MM.1S (cell line): ENCODE results near the gene ASCL1.

ENCODE experiments used
- DNase-seq: peaks from one replicate; pipeline ENCODE4 v3.0.0-alpha.2; 2015
- H2AFZ ChIP-seq: fragments of 300-600 bp; sonication (generic); 2 replicates; pipeline ENCODE4 v1.6.0; 2016; ENCODE audit warnings: antibody characterized with exemption, low read length
- H3F3A ChIP-seq: fragments of 300-600 bp; sonication (generic); 2 replicates; pipeline ENCODE4 v1.6.1; 2016; ENCODE audit warnings: mild to moderate bottlenecking, antibody characterized with exemption, low read length, moderate library complexity, mixed read lengths; ENCODE audit not compliant: insufficient read depth
- H3K27ac ChIP-seq: fragments of 300-600 bp; sonication (generic); 2 replicates; pipeline ENCODE4 v1.5.1; 2016; ENCODE audit warnings: mild to moderate bottlenecking, low read length
- H3K27me3 ChIP-seq: fragments of 300-600 bp; sonication (generic); replicated peaks from 2 replicates; pipeline ENCODE4 v1.6.0; 2016; ENCODE audit warnings: low read length; ENCODE audit not compliant: insufficient read depth
- H3K36me3 ChIP-seq: fragments of 300-600 bp; sonication (generic); replicated peaks from 2 replicates; pipeline ENCODE4 v1.6.1; 2016; ENCODE audit warnings: mild to moderate bottlenecking, low read length, mixed read lengths; ENCODE audit not compliant: insufficient read depth
- H3K4me1 ChIP-seq: fragments of 300-600 bp; sonication (generic); 2 replicates; pipeline ENCODE4 v1.6.1; 2016; ENCODE audit warnings: low read length, mixed read lengths
- H3K4me2 ChIP-seq: fragments of 300-600 bp; sonication (generic); 2 replicates; pipeline ENCODE4 v1.6.0; 2016; ENCODE audit warnings: low read depth, low read length
- H3K4me3 ChIP-seq: fragments of 300-600 bp; sonication (generic); 2 replicates; pipeline ENCODE4 v1.5.1; 2016; ENCODE audit warnings: low read length, mixed read lengths
- H3K79me2 ChIP-seq: fragments of 300-600 bp; sonication (generic); 2 replicates; pipeline ENCODE4 v1.6.1; 2016; ENCODE audit warnings: mixed run types, low read length, mixed read lengths
- H3K9ac ChIP-seq: fragments of 300-600 bp; sonication (generic); 2 replicates; pipeline ENCODE4 v1.6.1; 2016; ENCODE audit warnings: low read length, mixed read lengths
- H3K9me2 ChIP-seq: fragments of 300-600 bp; sonication (generic); replicated peaks from 2 replicates; pipeline ENCODE4 v1.6.1; 2016; ENCODE audit warnings: mild to moderate bottlenecking, low read length, mixed read lengths; ENCODE audit not compliant: insufficient read depth
- H3K9me3 ChIP-seq: fragments of 300-600 bp; sonication (generic); replicated peaks from 2 replicates; pipeline ENCODE4 v1.6.1; 2016; ENCODE audit warnings: mild to moderate bottlenecking, low read length, mixed read lengths; ENCODE audit not compliant: insufficient read depth
- H4K20me1 ChIP-seq: fragments of 300-600 bp; sonication (generic); 2 replicates; pipeline ENCODE4 v1.6.1; 2016; ENCODE audit warnings: mild to moderate bottlenecking, low read length, moderate library complexity, mixed read lengths; ENCODE audit not compliant: insufficient read depth
- EZH2 ChIP-seq: fragments of 300-600 bp; sonication (generic); optimal IDR thresholded peaks from 2 replicates; pipeline ENCODE3; 2017; ENCODE audit warnings: low read depth, mild to moderate bottlenecking, antibody characterized with exemption, low read length, mixed read lengths
- EZH2phosphoT487 ChIP-seq: fragments of 300-600 bp; sonication (generic); IDR thresholded peaks from 2 replicates; pipeline ENCODE4 v1.6.1; 2018; ENCODE audit warnings: antibody characterized with exemption, low read length
- TF ChIP-seq, protein P1 (sequence below): fragments of 300-600 bp; sonication (generic); IDR thresholded peaks from 2 replicates; pipeline ENCODE4 v1.5.1; 2016; ENCODE audit warnings: antibody characterized with exemption, low read length, mixed read lengths

Gene ASCL1

DNA sequence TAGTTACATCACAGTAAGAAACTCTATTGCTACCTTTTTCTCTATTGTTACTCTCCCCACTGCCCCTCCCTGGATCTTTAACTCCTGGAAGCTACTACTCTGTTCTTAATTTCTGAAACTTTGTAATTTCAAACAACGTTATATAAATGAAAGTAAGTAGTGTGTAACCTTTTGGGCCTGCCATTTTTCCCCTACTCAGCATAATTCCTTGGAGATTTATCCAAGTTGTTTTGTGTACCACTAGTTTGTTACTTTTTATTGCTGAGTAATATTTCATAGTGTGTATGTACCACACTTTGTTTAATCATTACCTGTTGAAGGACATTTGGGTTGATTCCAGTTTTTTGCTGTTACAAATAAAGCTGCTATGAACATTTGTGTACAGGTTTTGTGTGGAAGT is 37.9 kb downstream of the ASCL1 start:
- no peaks in the 10 kb centered on the region for H3K9me2 ChIP-seq
- H3K27ac ChIP-seq, result no peak overlapping the region
- TF ChIP-seq, protein P1, sequence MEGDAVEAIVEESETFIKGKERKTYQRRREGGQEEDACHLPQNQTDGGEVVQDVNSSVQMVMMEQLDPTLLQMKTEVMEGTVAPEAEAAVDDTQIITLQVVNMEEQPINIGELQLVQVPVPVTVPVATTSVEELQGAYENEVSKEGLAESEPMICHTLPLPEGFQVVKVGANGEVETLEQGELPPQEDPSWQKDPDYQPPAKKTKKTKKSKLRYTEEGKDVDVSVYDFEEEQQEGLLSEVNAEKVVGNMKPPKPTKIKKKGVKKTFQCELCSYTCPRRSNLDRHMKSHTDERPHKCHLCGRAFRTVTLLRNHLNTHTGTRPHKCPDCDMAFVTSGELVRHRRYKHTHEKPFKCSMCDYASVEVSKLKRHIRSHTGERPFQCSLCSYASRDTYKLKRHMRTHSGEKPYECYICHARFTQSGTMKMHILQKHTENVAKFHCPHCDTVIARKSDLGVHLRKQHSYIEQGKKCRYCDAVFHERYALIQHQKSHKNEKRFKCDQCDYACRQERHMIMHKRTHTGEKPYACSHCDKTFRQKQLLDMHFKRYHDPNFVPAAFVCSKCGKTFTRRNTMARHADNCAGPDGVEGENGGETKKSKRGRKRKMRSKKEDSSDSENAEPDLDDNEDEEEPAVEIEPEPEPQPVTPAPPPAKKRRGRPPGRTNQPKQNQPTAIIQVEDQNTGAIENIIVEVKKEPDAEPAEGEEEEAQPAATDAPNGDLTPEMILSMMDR, result no peak
- no peak for TF ChIP-seq EZH2
- no peak for TF ChIP-seq EZH2phosphoT487
- DNase-seq, result no peak
- H3K79me2 ChIP-seq, result no peaks in the 10 kb centered on the region
- H3K4me3 ChIP-seq, result no peak overlapping the region
- H3K4me2 ChIP-seq, result no peak overlapping the region
- no peaks in the 10 kb centered on the region for H3K4me1 ChIP-seq
- no peaks in the 10 kb centered on the region for H3K27me3 ChIP-seq
- H4K20me1 ChIP-seq, result no peaks in the 10 kb centered on the region
- H3K36me3 ChIP-seq, result no peaks in the 10 kb centered on the region
- H3K9me3 ChIP-seq, result no peaks in the 10 kb centered on the region
- H3K9ac ChIP-seq, result no peak overlapping the region
- no peak overlapping the region for H2AFZ ChIP-seq
- H3F3A ChIP-seq, result no peaks in the 10 kb centered on the region
